Liver (tissue), 3 donors: ENCODE data around the gene PPDPF.

Experiments used
- CTCF ChIP-seq: fragments of 150-350 bp; IDR thresholded peaks from 2 replicates; pipeline ENCODE4 v1.5.1; 2017; ENCODE audit warnings: improper control_type of control experiment, low read depth, low read length; ENCODE audit not compliant: missing input control
- EGR1 ChIP-seq, 2 donors: IDR thresholded peaks; 2 replicates each; pipeline ENCODE4 v1.6.1; 2016 to 2018; ENCODE audit warnings: antibody characterized with exemption in 2 of 2, low read depth in 2 of 2
- GABPA ChIP-seq, 2 donors: IDR thresholded peaks in 1 of 2; conservative IDR thresholded peaks in 1 of 2; 2 replicates each; pipeline ENCODE4 v1.6.1; 2016; ENCODE audit warnings: antibody characterized with exemption in 2 of 2, mild to moderate bottlenecking in 1 of 2, moderate library complexity in 1 of 2
- JUND ChIP-seq, 2 donors: IDR thresholded peaks; 2 replicates each; pipeline ENCODE4 v1.6.1; 2016; ENCODE audit warnings: antibody characterized with exemption in 2 of 2
- RAD21 ChIP-seq, 2 donors: IDR thresholded peaks; 2 replicates each; pipeline ENCODE4 v1.6.1; 2016; ENCODE audit warnings: antibody characterized with exemption in 2 of 2, mild to moderate bottlenecking in 2 of 2
- REST ChIP-seq: IDR thresholded peaks from 2 replicates; pipeline ENCODE4 v1.6.1; 2016; ENCODE audit warnings: antibody characterized with exemption, mild to moderate bottlenecking
- SP1 ChIP-seq: IDR thresholded peaks from 2 replicates; pipeline ENCODE4 v1.6.1; 2018; ENCODE audit warnings: antibody characterized with exemption, mild to moderate bottlenecking
- TAF1 ChIP-seq: conservative IDR thresholded peaks from 2 replicates; pipeline ENCODE4 v1.6.1; 2016; ENCODE audit warnings: antibody characterized with exemption, mild to moderate bottlenecking
- donor health status: healthy.
- donor health status: healthy.

GRCh38 chr20:63518946-63519667 is 1.5 kb upstream of the PPDPF start:
- no peak for TF ChIP-seq JUND (IDR thresholded peaks at IDR 0.05)
- TF ChIP-seq REST, result no peak
- TF ChIP-seq CTCF, result no peak
- no peak for TF ChIP-seq RAD21 (IDR thresholded peaks at IDR 0.05)
- no peak for TF ChIP-seq TAF1
- TF ChIP-seq EGR1 (IDR thresholded peaks at IDR 0.05; ENCODE audit: low read depth in 2 of 2), result no peak
- TF ChIP-seq SP1, result no peak
- no peak for TF ChIP-seq GABPA (IDR thresholded peaks at IDR 0.05 in 1 of 2, conservative IDR thresholded peaks at IDR 0.05 in 1 of 2)
